Measurements from ENCODE around the gene IFNGR2. TPM values are rescaled to one million over a fixed set of nuclear protein-coding genes. Genes with fewer than 3 reads are reported as not detected.

IFNGR2 gene
- total and polyA plus RNA-seq, 2 of the 13 experiments (the other 11 are each of a cell fraction or from before 2014, with no cell fraction given), result 61.3 to 117 TPM

GRCh38 chr21:33383056-33383888 is 19.9 kb upstream of the IFNGR2 start (continued):
- no peak for TF ChIP-seq E2F2 (CRISPR knock-in tag; IDR thresholded peaks at IDR 0.05; ENCODE audit: borderline replicate concordance)
- TF ChIP-seq ZFY (CRISPR knock-in tag; IDR thresholded peaks at IDR 0.05), result peak; percentile 44
- TF ChIP-seq, protein P1, sequence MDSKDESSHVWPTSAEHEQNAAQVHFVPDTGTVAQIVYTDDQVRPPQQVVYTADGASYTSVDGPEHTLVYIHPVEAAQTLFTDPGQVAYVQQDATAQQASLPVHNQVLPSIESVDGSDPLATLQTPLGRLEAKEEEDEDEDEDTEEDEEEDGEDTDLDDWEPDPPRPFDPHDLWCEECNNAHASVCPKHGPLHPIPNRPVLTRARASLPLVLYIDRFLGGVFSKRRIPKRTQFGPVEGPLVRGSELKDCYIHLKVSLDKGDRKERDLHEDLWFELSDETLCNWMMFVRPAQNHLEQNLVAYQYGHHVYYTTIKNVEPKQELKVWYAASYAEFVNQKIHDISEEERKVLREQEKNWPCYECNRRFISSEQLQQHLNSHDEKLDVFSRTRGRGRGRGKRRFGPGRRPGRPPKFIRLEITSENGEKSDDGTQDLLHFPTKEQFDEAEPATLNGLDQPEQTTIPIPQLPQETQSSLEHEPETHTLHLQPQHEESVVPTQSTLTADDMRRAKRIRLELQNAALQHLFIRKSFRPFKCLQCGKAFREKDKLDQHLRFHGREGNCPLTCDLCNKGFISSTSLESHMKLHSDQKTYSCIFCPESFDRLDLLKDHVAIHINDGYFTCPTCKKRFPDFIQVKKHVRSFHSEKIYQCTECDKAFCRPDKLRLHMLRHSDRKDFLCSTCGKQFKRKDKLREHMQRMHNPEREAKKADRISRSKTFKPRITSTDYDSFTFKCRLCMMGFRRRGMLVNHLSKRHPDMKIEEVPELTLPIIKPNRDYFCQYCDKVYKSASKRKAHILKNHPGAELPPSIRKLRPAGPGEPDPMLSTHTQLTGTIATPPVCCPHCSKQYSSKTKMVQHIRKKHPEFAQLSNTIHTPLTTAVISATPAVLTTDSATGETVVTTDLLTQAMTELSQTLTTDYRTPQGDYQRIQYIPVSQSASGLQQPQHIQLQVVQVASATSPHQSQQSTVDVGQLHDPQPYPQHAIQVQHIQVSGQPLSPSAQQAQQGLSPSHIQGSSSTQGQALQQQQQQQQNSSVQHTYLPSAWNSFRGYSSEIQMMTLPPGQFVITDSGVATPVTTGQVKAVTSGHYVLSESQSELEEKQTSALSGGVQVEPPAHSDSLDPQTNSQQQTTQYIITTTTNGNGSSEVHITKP (CRISPR knock-in tag; IDR thresholded peaks at IDR 0.05; ENCODE audit: low read depth), result no peak
- TF ChIP-seq ZNF790 (CRISPR knock-in tag; IDR thresholded peaks at IDR 0.05; ENCODE audit: borderline replicate concordance), result no peak
- no peak for TF ChIP-seq FOXP1 (IDR thresholded peaks at IDR 0.05)
- peak; percentile 44; the same call in 1 of the 2 replicates for TF ChIP-seq FOXP1 (CRISPR knock-in tag; IDR thresholded peaks at IDR 0.05)
- TF ChIP-seq MAZ (IDR thresholded peaks at IDR 0.05; ENCODE audit: borderline replicate concordance, low read depth, low read length), result no peak
- peak; percentile 42; the same call in 1 of the 2 replicates for TF ChIP-seq MAZ (CRISPR knock-in tag; IDR thresholded peaks at IDR 0.05; ENCODE audit: low read depth)
- TF ChIP-seq THAP7 (CRISPR knock-in tag; IDR thresholded peaks at IDR 0.05), result no peak
- TF ChIP-seq ZSCAN22 (CRISPR knock-in tag; IDR thresholded peaks at IDR 0.05), result 0 out of 2 replicates have a peak, but pooled peaks have one; percentile 23
- no peak for TF ChIP-seq TIGD3 (CRISPR knock-in tag; IDR thresholded peaks at IDR 0.05; ENCODE audit: borderline replicate concordance)
- TF ChIP-seq ZNF207 (IDR thresholded peaks at IDR 0.05; ENCODE audit: borderline replicate concordance), result no peak
- TF ChIP-seq, protein P2, sequence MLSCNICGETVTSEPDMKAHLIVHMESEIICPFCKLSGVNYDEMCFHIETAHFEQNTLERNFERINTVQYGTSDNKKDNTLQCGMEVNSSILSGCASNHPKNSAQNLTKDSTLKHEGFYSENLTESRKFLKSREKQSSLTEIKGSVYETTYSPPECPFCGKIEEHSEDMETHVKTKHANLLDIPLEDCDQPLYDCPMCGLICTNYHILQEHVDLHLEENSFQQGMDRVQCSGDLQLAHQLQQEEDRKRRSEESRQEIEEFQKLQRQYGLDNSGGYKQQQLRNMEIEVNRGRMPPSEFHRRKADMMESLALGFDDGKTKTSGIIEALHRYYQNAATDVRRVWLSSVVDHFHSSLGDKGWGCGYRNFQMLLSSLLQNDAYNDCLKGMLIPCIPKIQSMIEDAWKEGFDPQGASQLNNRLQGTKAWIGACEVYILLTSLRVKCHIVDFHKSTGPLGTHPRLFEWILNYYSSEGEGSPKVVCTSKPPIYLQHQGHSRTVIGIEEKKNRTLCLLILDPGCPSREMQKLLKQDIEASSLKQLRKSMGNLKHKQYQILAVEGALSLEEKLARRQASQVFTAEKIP (CRISPR knock-in tag; IDR thresholded peaks at IDR 0.05; ENCODE audit: borderline replicate concordance), result no peak
- peak; percentile 33; the same call in 1 of the 2 replicates for TF ChIP-seq DPF2 (CRISPR knock-in tag; IDR thresholded peaks at IDR 0.05; ENCODE audit: borderline replicate concordance, low read depth)
- no peak for TF ChIP-seq ZNF326 (CRISPR knock-in tag; IDR thresholded peaks at IDR 0.05; ENCODE audit: borderline replicate concordance)
- TF ChIP-seq MED8 (CRISPR knock-in tag; IDR thresholded peaks at IDR 0.05; ENCODE audit: insufficient replicate concordance), result no peak
- no peak for TF ChIP-seq ZNF432 (CRISPR knock-in tag; IDR thresholded peaks at IDR 0.05; ENCODE audit: borderline replicate concordance)
- TF ChIP-seq ATF7-NPFF (CRISPR knock-in tag; IDR thresholded peaks at IDR 0.05; ENCODE audit: low read depth), result no peak
- no peak for TF ChIP-seq ZNF430 (CRISPR knock-in tag; IDR thresholded peaks at IDR 0.05)
- peak; percentile 41; the same call in 1 of the 2 replicates for TF ChIP-seq ZNF607 (CRISPR knock-in tag; IDR thresholded peaks at IDR 0.05; ENCODE audit: borderline replicate concordance)

Data from HepG2 (cell line).